ENCODE results near the gene INPP5E. TPM values are rescaled to one million over a fixed set of nuclear protein-coding genes. Genes with fewer than 3 reads are reported as not detected.

The INPP5E gene
- total RNA-seq, 1 donor from 2014 or later, result 10.6 TPM

- Histone ChIP-seq H3K27me3 (ENCODE audit: low read depth) (no peaks in the 10 kb centered on the region), H3K27ac (replicated peaks) (no peak overlapping the region), H3K4me1 (peaks cover 7% of the 10 kb centered on the region), H3K36me3 (peaks cover 79% of the 10 kb centered on the region), H3K9me3 (replicated peaks) (no peaks in the 10 kb centered on the region), H3K4me3 (no peak overlapping the region)
- no peak for TF ChIP-seq CTCF (IDR thresholded peaks at IDR 0.05; ENCODE audit: borderline replicate concordance)
- DNase-seq, result no peak
- intact Hi-C loops (cut with micrococcal nuclease), result no loop called here
Observed at GRCh38 chr9:136474974-136475865, 35.6 kb upstream of the INPP5E start.

- H3K4me3 ChIP-seq, result no peak overlapping the region
- no peak for TF ChIP-seq CTCF (IDR thresholded peaks at IDR 0.05; ENCODE audit: borderline replicate concordance)
- H3K36me3 ChIP-seq, result peaks cover 90% of the 10 kb centered on the region
- H3K27me3 ChIP-seq (ENCODE audit: low read depth), result no peaks in the 10 kb centered on the region
- intact Hi-C loops (cut with micrococcal nuclease), result no loop called here
- H3K9me3 ChIP-seq (replicated peaks), result no peaks in the 10 kb centered on the region
- DNase-seq, result no peak
- H3K4me1 ChIP-seq, result no peaks in the 10 kb centered on the region
- H3K27ac ChIP-seq (replicated peaks), result no peak overlapping the region
Observed at GRCh38 chr9:136474021-136474640, 34.5 kb upstream of the INPP5E start.

GRCh38 chr9:136473354-136473721 lies 33.7 kb upstream of the INPP5E start:
- no peaks in the 10 kb centered on the region for H3K9me3 ChIP-seq (replicated peaks)
- intact Hi-C loops (cut with micrococcal nuclease), result no loop called here
- H3K27ac ChIP-seq (replicated peaks), result no peak overlapping the region
- H3K36me3 ChIP-seq, result peaks cover 98% of the 10 kb centered on the region
- H3K27me3 ChIP-seq (ENCODE audit: low read depth), result no peaks in the 10 kb centered on the region
- TF ChIP-seq CTCF (IDR thresholded peaks at IDR 0.05; ENCODE audit: borderline replicate concordance), result no peak
- no peak for DNase-seq
- no peaks in the 10 kb centered on the region for H3K4me1 ChIP-seq
- no peak overlapping the region for H3K4me3 ChIP-seq

- Histone ChIP-seq H3K36me3 (peaks cover 99% of the 10 kb centered on the region), H3K4me3 (no peak overlapping the region), H3K27ac (replicated peaks) (no peak overlapping the region), H3K27me3 (ENCODE audit: low read depth) (no peaks in the 10 kb centered on the region), H3K4me1 (no peaks in the 10 kb centered on the region), H3K9me3 (replicated peaks) (no peaks in the 10 kb centered on the region)
- intact Hi-C loops (cut with micrococcal nuclease), result no loop called here
- no peak for TF ChIP-seq CTCF (IDR thresholded peaks at IDR 0.05; ENCODE audit: borderline replicate concordance)
- no peak for DNase-seq
Observed at GRCh38 chr9:136472640-136473353, 33.2 kb upstream of the INPP5E start.

- intact Hi-C loops (cut with micrococcal nuclease), result no loop called here
- no peak for TF ChIP-seq CTCF (IDR thresholded peaks at IDR 0.05; ENCODE audit: borderline replicate concordance)
- Histone ChIP-seq H3K4me1 (no peaks in the 10 kb centered on the region), H3K9me3 (replicated peaks) (no peaks in the 10 kb centered on the region), H3K27me3 (ENCODE audit: low read depth) (no peaks in the 10 kb centered on the region), H3K27ac (replicated peaks) (no peak overlapping the region), H3K36me3 (peaks cover 100% of the 10 kb centered on the region), H3K4me3 (no peak overlapping the region)
- DNase-seq, result no peak
Observed at GRCh38 chr9:136471802-136472487, 32.3 kb upstream of the INPP5E start.
